Central memory CD8-positive, alpha-beta T cell (primary cell): ENCODE data around the gene AP4B1.
"Not testable (repeated sequence)": the region's sequence is repeated elsewhere in the genome, so short reads cannot be mapped to it uniquely, and the experiment has no call there.

Experiments used
- ATAC-seq: fragments of 150-1000 bp; cut with Tn5 transposase; replicated peaks from 2 replicates; pipeline ENCODE4 v1.10.0; 2022; ENCODE audit warnings: mild to moderate bottlenecking, moderate FRiP score, moderate number of reproducible peaks; ENCODE audit not compliant: poor library complexity, severe bottlenecking; ENCODE audit errors: extremely low read depth
- DNase-seq, 2 donors: peaks; one replicate each; pipeline ENCODE4 v3.0.0; 2021; ENCODE audit warnings: low spot score in 2 of 2
- H3K27ac Mint-ChIP-seq: one replicate; pipeline ENCODE4 v1.8.0; 2022; ENCODE audit warnings: low read depth, mild to moderate bottlenecking, moderate library complexity, mixed read lengths
- H3K27me3 Mint-ChIP-seq: one replicate; pipeline ENCODE4 v1.8.0; 2022; ENCODE audit warnings: mixed read lengths
- H3K36me3 Mint-ChIP-seq: one replicate; pipeline ENCODE4 v1.8.0; 2022; ENCODE audit warnings: mild to moderate bottlenecking, moderate library complexity, mixed read lengths; ENCODE audit not compliant: insufficient read depth
- H3K4me1 Mint-ChIP-seq: one replicate; pipeline ENCODE4 v1.8.0; 2022; ENCODE audit warnings: mixed read lengths
- H3K4me3 Mint-ChIP-seq: one replicate; pipeline ENCODE4 v1.8.0; 2022; ENCODE audit warnings: mild to moderate bottlenecking, moderate library complexity, mixed read lengths
- H3K9me3 Mint-ChIP-seq: one replicate; pipeline ENCODE4 v1.8.0; 2022; ENCODE audit warnings: mixed read lengths

AP4B1 gene

DNA sequence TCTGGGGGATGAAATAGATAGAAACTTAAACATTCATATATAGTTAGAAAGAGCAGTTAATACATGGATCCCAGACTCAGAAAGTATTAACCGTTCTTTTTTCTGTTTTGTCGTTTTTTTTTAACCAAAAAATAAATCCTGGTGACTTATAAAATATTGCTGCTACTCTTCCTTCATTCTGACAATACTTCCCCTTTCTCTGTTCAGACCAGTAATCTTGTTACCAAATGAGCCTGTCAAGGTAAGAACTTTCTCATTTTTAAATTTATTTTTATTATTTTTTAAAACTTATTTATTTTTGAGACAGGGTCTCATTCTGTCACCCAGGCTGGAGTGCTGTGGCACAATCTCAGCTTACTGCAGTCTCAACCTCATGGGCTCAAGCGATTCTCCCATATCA, 46.8 kb downstream of the AP4B1 start:
- H3K27me3 Mint-ChIP-seq, result no peaks in the 10 kb centered on the region
- no peak overlapping the region for H3K4me3 Mint-ChIP-seq
- no peaks in the 10 kb centered on the region for H3K9me3 Mint-ChIP-seq
- peaks cover 55% of the 10 kb centered on the region for H3K36me3 Mint-ChIP-seq
- H3K27ac Mint-ChIP-seq, result peak overlapping the region; percentile 77
- ATAC-seq, result no peak
- H3K4me1 Mint-ChIP-seq, result peaks cover 37% of the 10 kb centered on the region
- no peak for DNase-seq

DNA sequence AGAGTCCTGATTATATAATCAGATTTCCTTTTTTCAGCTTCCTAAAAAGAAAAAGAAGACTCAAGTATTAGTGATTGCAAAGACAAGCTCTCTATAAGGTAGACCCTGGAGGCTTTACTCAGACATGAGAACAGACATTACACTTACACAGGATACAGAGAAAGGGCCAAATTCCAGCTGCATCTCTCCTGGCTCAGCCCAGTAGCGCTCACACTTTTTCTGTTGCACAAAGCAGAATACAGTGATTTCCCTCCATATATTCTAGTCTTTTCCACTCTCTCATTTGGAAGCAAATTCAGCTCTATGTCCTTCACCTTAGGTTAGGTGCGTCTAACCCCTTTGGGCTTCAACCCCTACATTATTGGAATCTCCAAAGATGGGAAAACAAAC, 48.2 kb downstream of the AP4B1 start:
- no peak for DNase-seq
- ATAC-seq, result no peak
- Mint-ChIP-seq H3K27ac (no peak overlapping the region), H3K27me3 (no peaks in the 10 kb centered on the region), H3K4me1 (peaks cover 25% of the 10 kb centered on the region), H3K9me3 (no peaks in the 10 kb centered on the region), H3K36me3 (peaks cover 58% of the 10 kb centered on the region), H3K4me3 (no peak overlapping the region)

DNA sequence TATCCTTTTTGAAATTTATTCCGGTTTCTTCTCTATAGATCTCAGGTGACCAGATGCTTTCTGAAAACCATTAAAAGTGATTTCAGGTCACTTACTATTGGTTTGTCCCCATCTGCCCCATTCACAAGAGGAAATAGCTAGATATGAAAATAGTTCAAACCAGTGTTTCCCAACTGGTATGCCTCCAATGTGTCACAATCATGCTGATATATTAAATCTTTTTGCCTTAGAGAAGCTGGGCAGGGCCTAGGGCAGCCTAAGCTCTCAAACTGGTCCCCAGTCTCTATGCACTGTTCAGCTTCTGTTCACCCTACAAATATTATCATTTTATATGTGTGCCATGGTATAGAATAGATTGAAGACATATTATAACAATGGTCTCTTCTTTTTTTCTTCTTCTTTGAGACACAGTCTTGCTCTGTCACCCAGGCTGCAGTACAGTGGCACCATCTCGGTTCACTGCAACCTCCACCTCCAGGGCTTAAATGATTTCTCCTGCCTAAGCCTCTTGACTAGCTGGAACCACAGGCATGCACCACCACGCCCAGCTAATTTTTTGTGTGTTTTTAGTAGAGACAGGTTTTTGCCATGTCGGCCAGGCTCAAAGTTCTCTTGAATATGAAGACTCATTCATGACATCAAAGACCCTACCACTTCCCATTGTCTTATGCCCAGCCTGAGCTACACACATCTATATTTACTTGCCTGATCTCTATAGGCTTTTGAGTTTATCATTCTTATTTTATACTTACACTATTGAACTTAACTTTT, 48.8 kb downstream of the AP4B1 start:
- Mint-ChIP-seq H3K36me3 (peaks cover 58% of the 10 kb centered on the region), H3K9me3 (no peaks in the 10 kb centered on the region), H3K4me3 (no peak overlapping the region), H3K27me3 (no peaks in the 10 kb centered on the region), H3K4me1 (peaks cover 23% of the 10 kb centered on the region), H3K27ac (no peak overlapping the region)
- ATAC-seq (no peak), DNase-seq (no peak)

DNA sequence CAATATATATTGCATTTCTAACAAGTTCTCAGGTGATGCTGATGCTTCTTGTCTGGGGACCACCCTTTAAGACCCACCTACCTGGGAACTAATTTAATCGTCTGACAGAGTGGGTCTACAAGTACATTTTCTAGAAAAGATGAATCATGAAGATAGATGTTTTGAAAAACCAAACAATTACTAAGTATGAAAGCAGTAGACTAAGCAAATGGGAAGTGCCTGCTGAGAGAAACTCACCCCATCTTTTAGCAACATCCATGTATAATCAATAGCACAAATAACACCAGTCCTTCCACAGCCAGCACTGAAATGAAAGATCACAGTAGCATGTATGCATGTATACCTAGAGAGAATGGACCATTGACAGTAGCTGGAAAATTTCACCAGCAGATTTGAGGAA, 50.4 kb downstream of the AP4B1 start:
- Mint-ChIP-seq H3K4me1 (peaks cover 19% of the 10 kb centered on the region), H3K9me3 (no peaks in the 10 kb centered on the region), H3K4me3 (no peak overlapping the region), H3K36me3 (peaks cover 55% of the 10 kb centered on the region), H3K27me3 (no peaks in the 10 kb centered on the region), H3K27ac (peak overlapping the region; percentile 68)
- no peak for ATAC-seq
- DNase-seq, result no peak

DNA sequence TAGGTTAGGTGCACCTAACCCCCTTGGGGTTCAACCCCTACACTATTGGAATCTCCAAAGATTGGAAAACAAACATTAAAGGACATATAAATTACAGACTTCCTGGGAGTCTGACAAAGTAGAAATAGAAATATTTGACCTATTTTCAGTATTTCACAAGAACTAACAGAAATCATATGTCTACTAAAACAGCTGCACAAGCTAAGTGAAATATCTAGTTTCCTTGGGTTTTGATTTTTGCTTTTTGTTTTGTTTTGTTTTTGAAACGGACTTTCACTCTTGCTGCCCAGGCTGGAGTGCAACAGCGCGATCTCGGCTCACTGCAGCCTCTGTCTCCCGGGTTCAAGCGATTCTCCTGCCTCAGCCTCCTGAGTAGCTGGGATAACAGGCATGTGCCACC, 51.9 kb downstream of the AP4B1 start:
- not testable (repeated sequence) for DNase-seq, ATAC-seq, H3K4me3 Mint-ChIP-seq, H3K27ac Mint-ChIP-seq, H3K9me3 Mint-ChIP-seq, H3K27me3 Mint-ChIP-seq
- Mint-ChIP-seq H3K4me1 (peaks cover 15% of the 10 kb centered on the region), H3K36me3 (peaks cover 51% of the 10 kb centered on the region)

DNA sequence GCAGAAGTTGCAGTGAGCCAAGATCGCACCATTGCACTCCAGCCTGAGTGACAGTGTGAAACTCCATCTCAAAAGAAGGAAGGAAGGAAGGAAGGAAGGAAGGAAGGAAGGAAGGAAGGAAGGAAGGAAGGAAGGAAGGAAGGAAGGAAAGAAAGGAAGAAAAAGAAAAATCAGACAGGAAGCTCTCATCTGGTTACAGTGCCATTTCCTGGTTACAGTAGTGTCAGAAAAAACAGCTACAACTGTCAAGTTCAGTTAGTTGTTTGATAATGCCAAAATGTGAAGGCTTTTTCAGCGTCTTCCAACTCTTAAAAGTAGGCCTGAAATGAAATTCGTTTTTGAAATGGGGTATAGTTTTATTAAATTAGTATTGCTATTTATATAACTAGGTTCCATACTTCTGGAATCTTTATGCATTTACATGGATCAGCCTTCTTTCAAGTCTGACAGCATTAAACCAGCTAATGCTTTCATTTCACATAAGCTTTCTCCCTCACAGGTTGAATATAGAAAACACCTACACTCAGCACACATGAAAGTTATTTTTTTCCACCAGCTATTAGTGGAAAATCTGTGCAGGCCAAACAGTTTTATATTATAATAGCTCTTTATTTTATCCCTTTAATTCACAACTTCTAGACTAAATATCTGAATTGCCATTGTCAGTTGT, 54.3 kb downstream of the AP4B1 start:
- H3K36me3 Mint-ChIP-seq, result peaks cover 53% of the 10 kb centered on the region
- H3K4me1 Mint-ChIP-seq, result peaks cover 15% of the 10 kb centered on the region
- H3K27me3 Mint-ChIP-seq, result no peaks in the 10 kb centered on the region
- peak overlapping the region; percentile 9 for H3K4me3 Mint-ChIP-seq
- no peaks in the 10 kb centered on the region for H3K9me3 Mint-ChIP-seq
- ATAC-seq (peak; percentile 84), DNase-seq (no peak)
- H3K27ac Mint-ChIP-seq, result peak overlapping the region; percentile 76

DNA sequence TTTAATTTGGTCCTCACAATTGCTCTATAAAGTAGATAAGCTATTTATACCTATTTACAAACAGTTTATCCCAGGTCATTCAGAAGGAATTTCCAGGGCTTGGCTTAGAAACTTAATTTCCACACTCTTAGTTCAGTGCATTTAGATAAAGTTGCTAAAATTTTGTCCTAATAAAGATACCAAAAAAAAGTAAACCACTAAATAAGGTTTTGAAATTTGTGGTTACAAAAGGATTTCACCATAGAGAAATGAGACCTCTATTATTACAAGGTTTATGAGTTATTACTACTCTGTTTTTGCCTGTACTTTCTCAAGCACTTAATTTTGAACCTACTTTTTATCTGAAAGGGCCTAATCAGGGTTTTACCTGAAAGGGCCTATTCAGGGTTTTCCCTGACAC, 55.5 kb downstream of the AP4B1 start:
- peaks cover 15% of the 10 kb centered on the region for H3K4me1 Mint-ChIP-seq
- DNase-seq (no peak), ATAC-seq (no peak)
- H3K4me3 Mint-ChIP-seq, result no peak overlapping the region
- H3K9me3 Mint-ChIP-seq, result no peaks in the 10 kb centered on the region
- H3K27me3 Mint-ChIP-seq, result no peaks in the 10 kb centered on the region
- peaks cover 48% of the 10 kb centered on the region for H3K36me3 Mint-ChIP-seq
- H3K27ac Mint-ChIP-seq, result no peak overlapping the region

DNA sequence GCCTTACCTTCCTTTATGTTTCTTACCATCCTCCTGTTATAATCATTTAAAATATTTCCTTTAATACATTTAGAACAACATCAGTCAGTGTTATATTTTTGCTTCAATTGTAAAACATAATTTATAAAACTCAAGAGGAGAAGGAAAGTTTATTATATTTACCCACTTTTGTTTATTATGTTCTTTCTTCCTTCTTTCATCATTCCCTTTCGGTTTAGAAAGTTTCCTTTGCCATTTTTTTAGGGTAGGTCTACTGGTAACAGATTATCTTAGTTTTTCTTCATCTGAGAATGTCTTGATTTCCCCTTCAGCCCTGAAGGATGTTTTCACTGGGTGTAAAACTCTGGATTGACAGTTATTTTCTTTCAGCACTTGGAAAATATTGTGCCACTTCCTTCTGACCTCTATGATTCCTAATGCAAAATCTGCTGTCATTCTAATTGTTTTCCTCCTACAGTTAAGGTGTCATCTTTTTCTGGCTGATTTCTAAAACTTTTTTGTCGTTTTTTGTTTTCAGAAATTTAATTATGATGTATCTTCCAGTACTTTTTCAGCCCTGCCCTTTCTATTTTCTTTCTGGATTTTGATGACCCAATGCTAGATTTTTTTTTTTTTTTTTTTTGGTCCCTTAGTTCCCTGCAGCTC, 58.1 kb downstream of the AP4B1 start:
- no peak for DNase-seq
- H3K36me3 Mint-ChIP-seq, result peaks cover 47% of the 10 kb centered on the region
- peaks cover 15% of the 10 kb centered on the region for H3K4me1 Mint-ChIP-seq
- H3K27ac Mint-ChIP-seq, result peak overlapping the region; percentile 68
- no peaks in the 10 kb centered on the region for H3K9me3 Mint-ChIP-seq
- H3K4me3 Mint-ChIP-seq, result no peak overlapping the region
- ATAC-seq, result no peak
- no peaks in the 10 kb centered on the region for H3K27me3 Mint-ChIP-seq
